OCI-LY7 (cell line): ENCODE results near the gene PFDN4. TPM values are rescaled to one million over a fixed set of nuclear protein-coding genes. Genes with fewer than 3 reads are reported as not detected.

Experiments
- BruUV-seq: library from RNA; stranded (reverse); fragments of 400-500 nt; replicated peaks from 2 replicates; lab custom pipeline; 2021; lab: Mats Ljungman, UMichigan
- CTCF ChIA-PET: fragments of 300-600 bp; sonication (Branson Sonifier 250); formaldehyde crosslinking; loops from one replicate; lab custom pipeline; 2022; ENCODE audit warnings: antibody characterized with exemption; ENCODE audit not compliant: unreplicated experiment; lab: Charles Lee
- POLR2A ChIA-PET: fragments of 300-600 bp; sonication (Branson Sonifier 250); formaldehyde crosslinking; loops from one replicate; lab custom pipeline; 2022; ENCODE audit warnings: antibody characterized with exemption; lab: Charles Lee
- DNase-seq: peaks from one replicate; pipeline ENCODE4 v3.0.0-alpha.2; 2015; ENCODE audit warnings: low spot score
- H2AFZ ChIP-seq: fragments of 200-600 bp; sonication (generic), shearing (Covaris generic); 2 replicates; pipeline ENCODE4 v1.6.1; 2014; ENCODE audit warnings: mild to moderate bottlenecking, antibody characterized with exemption, low read length, moderate library complexity
- H3K27ac ChIP-seq: fragments of 200-600 bp; sonication (generic); 2 replicates; pipeline ENCODE4 v1.5.1; 2014; ENCODE audit warnings: mixed run types, low read depth, mild to moderate bottlenecking, moderate library complexity, low read length, inconsistent platforms; ENCODE audit not compliant: poor library complexity, severe bottlenecking
- H3K36me3 ChIP-seq: fragments of 200-600 bp; sonication (generic); 2 replicates; pipeline ENCODE4 v1.6.1; 2014; ENCODE audit warnings: mild to moderate bottlenecking, antibody characterized with exemption, low read length, moderate library complexity, mixed read lengths; ENCODE audit not compliant: insufficient read depth
- H3K4me1 ChIP-seq: fragments of 200-600 bp; sonication (generic); 2 replicates; pipeline ENCODE4 v1.5.1; 2014; ENCODE audit warnings: mild to moderate bottlenecking, low read length; ENCODE audit not compliant: insufficient read depth, poor library complexity, severe bottlenecking
- H3K4me2 ChIP-seq: fragments of 200-600 bp; sonication (generic); 2 replicates; pipeline ENCODE4 v1.6.1; 2014; ENCODE audit warnings: mild to moderate bottlenecking, low read length
- H3K4me3 ChIP-seq: fragments of 200-600 bp; sonication (generic); 2 replicates; pipeline ENCODE4 v1.5.1; 2014; ENCODE audit warnings: mild to moderate bottlenecking, low read depth, low read length; ENCODE audit not compliant: poor library complexity, severe bottlenecking
- H3K79me2 ChIP-seq: fragments of 200-600 bp; sonication (generic); 2 replicates; pipeline ENCODE4 v1.6.1; 2016; ENCODE audit warnings: low read depth, mild to moderate bottlenecking, low read length, moderate library complexity, mixed read lengths; ENCODE audit not compliant: insufficient read depth
- H3K9me2 ChIP-seq: fragments of 200-600 bp; sonication (generic); 2 replicates; pipeline ENCODE4 v1.6.1; 2016; ENCODE audit warnings: mild to moderate bottlenecking, low read length, mixed read lengths; ENCODE audit not compliant: insufficient read depth
- H3K9me3 ChIP-seq: fragments of 200-600 bp; sonication (generic); 2 replicates; pipeline ENCODE4 v1.6.1; 2014; ENCODE audit warnings: mild to moderate bottlenecking, mixed run types, low read length, mixed read lengths
- H4K20me1 ChIP-seq: fragments of 200-600 bp; sonication (generic); 2 replicates; pipeline ENCODE4 v1.6.1; 2014; ENCODE audit warnings: mild to moderate bottlenecking, antibody characterized with exemption, low read length, moderate library complexity, mixed read lengths; ENCODE audit not compliant: insufficient read depth
- CTCF ChIP-seq: fragments of 200-600 bp; sonication (generic); conservative IDR thresholded peaks from 2 replicates; pipeline ENCODE4 v1.5.1; 2014; ENCODE audit warnings: mild to moderate bottlenecking, antibody characterized with exemption, low read length, moderate library complexity, mixed read lengths
- EZH2phosphoT487 ChIP-seq: fragments of 200-600 bp; sonication (generic); IDR thresholded peaks from 2 replicates; pipeline ENCODE4 v1.6.1; 2018; ENCODE audit warnings: low read depth, borderline replicate concordance, mild to moderate bottlenecking, mixed run types, antibody characterized with exemption, low read length, moderate library complexity, mixed read lengths
- intact Hi-C: fragments of 100-400 bp; cut with micrococcal nuclease; formaldehyde crosslinking; loops from one replicate; pipeline ENCODE4 v1.10.0; 2022; ENCODE audit not compliant: unreplicated experiment
- total RNA-seq, 2 experiments: library from RNA; depleted of rRNA in 1 of 2; stranded (reverse); fragments of >200 nt in 1 of 2; shearing (Covaris generic) in 1 of 2; gene quantifications; 2 replicates each; pipeline ENCODE4 v1.2.3, GENCODE V29; 2014 to 2022

Gene PFDN4
- total RNA-seq, 2 experiments from 2014 or later = 29.7 to 40.7 TPM

DNA sequence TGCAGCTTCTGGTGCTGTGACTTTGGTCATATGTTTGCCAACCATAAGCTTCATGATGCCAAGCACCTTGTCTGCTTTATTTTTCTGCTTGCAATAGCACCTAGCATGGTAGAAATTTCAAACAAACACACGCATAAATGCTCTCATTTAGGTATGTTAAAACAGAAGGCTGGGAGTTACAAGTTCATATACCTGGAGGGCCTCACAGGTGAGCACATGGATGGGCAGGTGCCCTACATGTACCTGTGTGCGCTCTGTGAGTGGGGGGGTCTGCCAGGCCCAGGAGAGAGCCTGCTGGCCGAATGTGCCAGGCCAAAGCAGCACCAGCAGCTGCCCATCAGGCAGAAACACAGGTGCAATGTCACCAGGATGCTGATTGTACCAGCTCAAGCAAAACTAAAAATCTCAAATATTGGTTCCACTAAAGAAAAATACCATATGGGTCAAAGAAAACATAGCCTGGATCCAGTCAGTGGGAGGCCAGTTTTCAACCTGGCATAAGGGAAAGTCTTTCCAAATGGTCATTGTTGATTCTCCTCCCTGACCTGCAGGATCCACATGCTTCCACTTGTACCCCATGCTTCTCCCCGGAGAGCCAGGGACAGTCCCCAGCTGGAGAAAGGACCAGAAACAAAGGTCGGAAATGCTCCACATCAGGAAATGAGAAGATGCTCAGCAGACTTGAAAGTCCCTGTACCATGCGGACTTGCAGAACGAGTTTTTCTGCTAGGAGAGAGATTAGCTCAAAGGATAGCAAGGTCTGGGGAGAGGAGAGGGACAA, 7.2 kb upstream of the PFDN4 start:
- peaks cover 7% of the 10 kb centered on the region for H3K4me1 ChIP-seq
- no peaks in the 10 kb centered on the region for H3K9me3 ChIP-seq
- ChIA-PET POLR2A (interaction anchor here (0.6 kb wide), 1 partner anchor 622 kb away, joined by 3 read pairs; no protein-coding TSS in a partner anchor), CTCF (interaction anchor here (0.8 to 1.6 kb wide), 4 partner anchors 8 to 102 kb away, joined by 3 to 8 read pairs (median 5); partner anchors contain the start of gene PFDN4)
- H2AFZ ChIP-seq = no peak overlapping the region
- no peaks in the 10 kb centered on the region for H3K9me2 ChIP-seq
- no peaks in the 10 kb centered on the region for H3K36me3 ChIP-seq
- no peak overlapping the region for H3K4me3 ChIP-seq
- TF ChIP-seq CTCF (no peak), EZH2phosphoT487 (no peak)
- H4K20me1 ChIP-seq = no peaks in the 10 kb centered on the region
- H3K27ac ChIP-seq = no peak overlapping the region
- no peak overlapping the region for H3K4me2 ChIP-seq
- intact Hi-C loops = no loop called here
- no TSS peak for BruUV-seq
- no peaks in the 10 kb centered on the region for H3K79me2 ChIP-seq
- no peak for DNase-seq

DNA sequence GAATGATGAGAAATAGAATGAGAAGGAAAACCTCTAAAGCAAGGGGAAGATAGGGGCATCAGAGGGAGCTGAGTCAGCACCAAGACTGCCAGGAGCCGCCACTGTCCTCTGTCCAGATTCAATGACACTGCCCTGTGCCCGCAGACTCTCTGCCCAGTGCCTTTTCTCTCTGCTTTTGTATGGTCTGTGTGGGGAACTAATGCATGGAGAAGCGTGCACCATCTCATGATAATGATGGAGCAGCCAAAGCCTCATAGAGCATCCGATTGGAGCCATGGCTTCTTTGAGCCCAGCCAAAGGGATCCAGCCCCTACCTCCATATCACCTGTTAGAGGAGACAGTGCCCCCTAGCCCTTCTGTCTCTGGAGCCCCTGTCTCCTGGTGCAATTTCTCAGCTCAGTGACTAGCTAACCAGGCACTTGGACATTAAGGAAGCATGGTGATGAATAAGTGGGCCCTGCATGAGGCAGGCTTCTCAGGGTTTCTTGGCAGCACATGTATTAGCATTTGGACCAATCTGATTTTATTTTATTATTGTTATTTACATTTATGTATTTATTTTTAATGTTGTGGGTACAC, 6.5 kb upstream of the PFDN4 start:
- no peaks in the 10 kb centered on the region for H3K9me3 ChIP-seq
- no peaks in the 10 kb centered on the region for H3K36me3 ChIP-seq
- intact Hi-C loops = no loop called here
- H2AFZ ChIP-seq = no peak overlapping the region
- no TSS peak for BruUV-seq
- no peak for DNase-seq
- H3K79me2 ChIP-seq = no peaks in the 10 kb centered on the region
- CTCF ChIA-PET = no interaction called here
- no peak overlapping the region for H3K4me2 ChIP-seq
- POLR2A ChIA-PET = no interaction called here
- no peaks in the 10 kb centered on the region for H4K20me1 ChIP-seq
- H3K9me2 ChIP-seq = no peaks in the 10 kb centered on the region
- no peak overlapping the region for H3K27ac ChIP-seq
- peaks cover under 1% of the 10 kb centered on the region for H3K4me1 ChIP-seq
- TF ChIP-seq CTCF = no peak
- TF ChIP-seq EZH2phosphoT487 = no peak
- no peak overlapping the region for H3K4me3 ChIP-seq

DNA sequence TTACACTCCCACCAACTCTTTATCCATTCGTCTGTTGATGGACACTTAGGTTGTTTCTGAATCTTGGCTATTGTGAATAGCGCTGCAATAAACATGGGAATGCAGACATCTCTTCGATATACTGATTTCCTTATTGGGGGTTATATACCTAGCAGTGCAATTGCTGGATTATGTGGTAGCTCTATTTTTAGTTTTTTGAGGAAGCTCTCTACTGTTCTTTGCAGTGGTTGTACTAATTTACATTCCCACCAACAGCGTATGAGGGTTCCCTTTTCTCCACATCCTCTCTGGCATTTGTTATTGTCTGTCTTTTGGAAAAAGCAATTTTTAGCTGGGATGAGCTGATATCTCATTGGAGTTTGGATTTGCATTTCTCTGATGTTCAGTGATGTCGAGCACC, 4.6 kb upstream of the PFDN4 start:
- Histone ChIP-seq H3K36me3 (no peaks in the 10 kb centered on the region), H4K20me1 (no peaks in the 10 kb centered on the region), H3K4me1 (no peaks in the 10 kb centered on the region), H3K9me3 (no peaks in the 10 kb centered on the region), H2AFZ (no peak overlapping the region), H3K27ac (no peak overlapping the region), H3K9me2 (no peaks in the 10 kb centered on the region), H3K4me2 (no peak overlapping the region), H3K79me2 (no peaks in the 10 kb centered on the region; the same call in 1 of the 2 replicates), H3K4me3 (no peak overlapping the region)
- CTCF ChIA-PET = no interaction called here
- no peak for DNase-seq
- intact Hi-C loops = no loop called here
- no TSS peak for BruUV-seq
- POLR2A ChIA-PET = interaction anchor here (0.8 kb wide), 1 partner anchor 97 kb away, joined by 4 read pairs; no protein-coding TSS in a partner anchor
- TF ChIP-seq EZH2phosphoT487 = no peak
- TF ChIP-seq CTCF = no peak
